ENCODE measurements around the gene JAG2.
"Not testable (repeated sequence)": the region's sequence is repeated elsewhere in the genome, so short reads cannot be mapped to it uniquely, and the experiment has no call there.

Gene JAG2

DNA sequence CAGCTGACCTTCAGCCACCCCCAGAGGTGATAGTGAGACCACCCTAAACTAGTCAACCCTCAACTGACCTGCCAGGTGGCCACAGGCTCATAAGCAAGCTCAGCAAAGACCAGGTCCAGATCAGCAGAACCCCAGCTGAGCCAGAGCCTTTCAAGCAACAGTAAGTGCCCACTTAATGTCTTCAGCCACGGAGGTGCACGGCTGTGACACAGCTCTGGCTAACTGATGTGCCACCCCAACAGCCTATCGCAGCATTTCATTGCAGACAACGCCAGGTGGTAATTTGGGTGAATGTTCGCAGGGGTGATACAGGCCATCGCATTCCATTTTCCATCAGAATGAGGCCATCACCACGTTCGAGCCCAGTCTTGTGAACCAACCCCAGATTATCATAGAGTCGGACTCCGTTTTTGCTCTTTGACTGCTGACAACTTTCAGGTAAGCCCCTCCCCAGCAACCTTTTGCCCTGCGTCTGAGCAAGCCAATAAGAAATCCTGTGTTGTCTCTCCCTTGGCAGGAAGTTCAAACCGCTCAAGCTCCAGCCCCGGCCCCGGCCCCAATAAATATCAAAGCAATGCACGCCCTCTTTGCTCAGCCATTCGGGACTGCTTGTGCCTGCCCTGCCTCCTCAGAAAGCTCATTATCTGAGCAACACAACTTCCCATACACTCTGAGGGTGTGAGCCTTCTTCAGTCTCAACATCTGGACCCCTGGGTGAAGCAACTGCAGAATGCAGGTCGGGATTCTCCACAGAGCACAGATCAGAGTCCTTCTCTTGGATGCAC lies 44.4 kb downstream of the JAG2 start:
- in situ Hi-C loops (cut with MboI; ENCODE audit: low sequenced_read_pairs), result no loop called here

DNA sequence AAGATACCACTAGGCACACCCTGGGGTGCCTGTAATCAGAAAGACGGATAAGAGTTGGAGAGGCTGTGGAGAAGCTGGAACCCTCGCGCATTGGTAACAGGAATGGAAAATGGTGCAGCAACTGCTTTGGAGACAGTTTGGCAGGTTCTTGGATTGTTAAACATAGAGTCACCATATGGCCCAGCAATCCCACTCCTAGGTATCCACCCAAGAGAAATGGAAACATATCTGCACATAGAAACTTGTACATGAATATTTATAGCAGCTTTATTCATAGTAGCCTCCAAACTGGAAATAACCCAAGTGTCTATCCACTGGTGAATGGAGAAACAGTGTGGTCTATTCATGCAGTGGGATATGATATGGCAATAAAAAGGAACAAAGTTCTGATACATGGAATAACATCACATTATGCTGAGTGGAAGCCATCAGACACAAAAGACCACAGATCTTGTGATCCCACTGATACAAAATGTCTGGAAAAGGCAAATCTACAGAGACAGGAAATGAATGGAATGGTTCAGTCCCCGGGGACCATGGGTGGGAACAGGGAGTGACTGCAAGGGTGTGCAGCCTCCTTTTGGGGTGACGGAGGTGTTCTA lies 45.4 kb downstream of the JAG2 start:
- in situ Hi-C loops (cut with MboI; ENCODE audit: low sequenced_read_pairs), result no loop called here

DNA sequence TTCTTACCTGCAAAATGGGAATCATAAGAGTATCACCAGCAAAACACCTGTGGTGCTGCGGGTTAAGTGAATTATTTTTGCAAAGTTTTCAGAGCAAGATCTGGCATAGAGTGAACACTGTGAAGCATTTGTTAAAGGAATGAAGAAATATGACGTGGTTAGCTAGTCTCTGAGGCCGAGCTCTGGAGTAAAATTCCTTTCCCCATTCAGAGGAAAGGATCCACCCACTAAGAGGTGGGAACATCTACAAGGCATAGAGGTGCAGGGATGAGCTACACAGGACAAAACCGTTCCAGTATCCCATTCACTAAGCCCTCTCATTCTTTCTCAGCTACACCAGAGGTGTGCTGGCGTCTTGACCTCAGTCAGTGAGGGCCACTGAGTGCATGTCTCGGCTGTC lies 48.5 kb downstream of the JAG2 start:
- in situ Hi-C loops (cut with MboI; ENCODE audit: low sequenced_read_pairs), result no loop called here

DNA sequence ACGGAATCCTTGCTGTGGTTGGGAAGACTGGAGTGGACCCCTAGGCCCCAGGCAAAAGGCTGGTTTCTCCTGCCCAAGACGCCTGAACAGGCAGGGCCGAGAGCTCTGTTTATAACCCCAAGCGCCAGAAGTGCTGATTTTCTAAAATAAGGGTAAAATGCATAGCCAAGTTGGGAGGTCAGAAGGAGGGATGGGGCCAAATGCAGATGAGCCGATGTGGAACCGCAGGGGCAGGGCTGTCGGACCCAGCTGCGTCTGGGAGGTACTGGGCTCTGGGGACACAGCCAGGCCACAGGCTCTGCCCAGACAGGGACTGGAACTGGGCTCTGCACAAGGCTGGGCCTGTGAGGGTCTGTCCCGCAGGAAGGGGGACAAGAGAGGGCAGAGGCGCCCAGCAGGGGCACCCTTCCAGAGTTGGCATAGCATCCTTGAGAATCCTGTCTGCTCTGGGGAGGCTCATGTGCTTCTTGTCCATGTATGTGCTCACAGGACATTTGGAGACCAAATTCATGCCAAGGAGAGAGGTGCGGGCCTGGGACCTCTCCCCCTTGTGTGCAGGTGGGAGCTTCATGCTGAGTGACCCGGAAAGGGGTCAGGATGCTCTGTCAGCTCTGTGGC lies 49.1 kb downstream of the JAG2 start:
- in situ Hi-C loops (cut with MboI; ENCODE audit: low sequenced_read_pairs), result no loop called here

DNA sequence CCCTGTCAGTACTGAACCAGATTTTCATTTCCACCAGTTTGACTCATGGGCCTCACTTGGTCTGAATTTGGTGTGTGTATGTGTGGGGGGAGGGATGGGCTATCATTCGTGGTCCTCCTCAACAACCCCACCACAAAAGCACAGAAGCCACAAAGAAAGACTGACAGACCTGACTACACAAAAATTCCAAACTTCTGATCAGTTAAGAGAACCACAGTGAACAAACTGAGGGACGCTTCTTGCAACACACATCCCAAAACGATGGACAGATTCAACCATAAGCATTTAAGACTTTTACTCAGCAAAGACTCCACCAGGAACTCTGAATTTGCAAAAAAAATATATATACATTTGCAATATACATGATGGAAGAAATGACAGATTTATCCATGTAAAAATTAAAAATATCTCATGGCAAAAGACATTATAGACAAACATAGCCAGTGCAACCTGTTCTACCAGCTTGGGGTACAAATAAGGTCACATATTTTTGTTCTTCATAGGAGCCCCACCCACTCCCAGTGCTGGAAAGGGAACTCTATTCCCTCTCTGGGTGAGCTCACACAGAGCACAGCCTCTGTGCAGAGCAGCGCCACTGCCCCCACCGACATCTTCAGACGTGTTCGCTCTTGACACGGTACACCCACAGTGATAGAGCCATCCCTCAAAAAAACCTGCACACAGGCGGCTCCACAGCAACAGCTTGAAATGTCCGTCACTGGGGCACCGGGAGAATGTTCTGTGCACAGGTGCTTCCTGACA lies 49.7 kb downstream of the JAG2 start:
- in situ Hi-C loops (cut with MboI; ENCODE audit: low sequenced_read_pairs), result no loop called here

DNA sequence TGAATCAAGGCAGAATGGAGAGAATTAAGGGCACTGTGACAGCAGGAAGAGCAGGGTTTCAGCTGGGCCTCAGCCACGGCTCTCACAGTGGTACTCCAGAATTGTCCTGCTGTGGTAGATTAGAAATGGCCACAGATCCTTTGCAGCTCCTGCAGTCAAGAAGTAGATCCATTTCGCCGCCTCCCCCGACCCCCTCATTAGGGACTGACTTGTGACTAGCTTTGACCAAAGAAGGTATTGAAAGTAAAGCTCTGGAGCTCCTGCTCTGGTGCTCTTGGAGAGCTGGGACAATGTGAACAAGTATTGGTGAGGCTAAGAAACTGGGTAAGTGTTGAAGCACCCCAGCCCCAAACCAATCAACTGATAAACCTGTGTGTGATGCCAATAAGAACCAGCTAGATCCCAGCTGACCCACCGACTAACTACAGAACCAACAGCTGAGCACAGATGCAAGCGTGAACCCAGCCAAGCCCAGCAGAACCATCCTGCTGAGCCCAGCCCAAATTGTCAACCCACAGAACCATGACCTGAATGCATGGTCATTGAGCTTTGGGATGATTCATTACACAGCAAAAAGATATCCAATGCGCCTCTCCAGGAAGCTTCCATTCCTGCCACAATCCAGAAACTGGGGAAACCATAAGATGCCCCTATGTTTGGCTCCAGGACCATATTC lies 50.7 kb downstream of the JAG2 start:
- in situ Hi-C loops (cut with MboI; ENCODE audit: low sequenced_read_pairs), result no loop called here

DNA sequence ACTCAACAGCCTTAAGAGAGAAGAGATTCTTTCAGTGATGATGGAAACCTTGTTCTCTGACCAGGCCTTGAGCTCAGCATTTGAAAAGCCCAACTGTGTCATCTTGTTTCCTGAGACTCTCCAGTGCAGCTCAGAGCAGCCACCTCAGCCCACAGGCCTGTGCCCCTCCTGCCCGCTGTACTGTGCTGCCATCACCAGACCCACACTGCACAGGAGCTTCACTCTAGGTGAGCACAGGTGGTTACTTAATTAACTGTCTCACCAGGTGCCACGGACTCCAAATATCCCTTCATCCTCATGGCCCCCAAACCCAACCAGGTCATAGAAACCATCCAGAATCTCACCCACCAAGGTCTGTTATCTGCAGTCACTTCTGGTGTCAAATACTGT lies 51.3 kb downstream of the JAG2 start:
- in situ Hi-C loops (cut with MboI; ENCODE audit: low sequenced_read_pairs), result no loop called here

DNA sequence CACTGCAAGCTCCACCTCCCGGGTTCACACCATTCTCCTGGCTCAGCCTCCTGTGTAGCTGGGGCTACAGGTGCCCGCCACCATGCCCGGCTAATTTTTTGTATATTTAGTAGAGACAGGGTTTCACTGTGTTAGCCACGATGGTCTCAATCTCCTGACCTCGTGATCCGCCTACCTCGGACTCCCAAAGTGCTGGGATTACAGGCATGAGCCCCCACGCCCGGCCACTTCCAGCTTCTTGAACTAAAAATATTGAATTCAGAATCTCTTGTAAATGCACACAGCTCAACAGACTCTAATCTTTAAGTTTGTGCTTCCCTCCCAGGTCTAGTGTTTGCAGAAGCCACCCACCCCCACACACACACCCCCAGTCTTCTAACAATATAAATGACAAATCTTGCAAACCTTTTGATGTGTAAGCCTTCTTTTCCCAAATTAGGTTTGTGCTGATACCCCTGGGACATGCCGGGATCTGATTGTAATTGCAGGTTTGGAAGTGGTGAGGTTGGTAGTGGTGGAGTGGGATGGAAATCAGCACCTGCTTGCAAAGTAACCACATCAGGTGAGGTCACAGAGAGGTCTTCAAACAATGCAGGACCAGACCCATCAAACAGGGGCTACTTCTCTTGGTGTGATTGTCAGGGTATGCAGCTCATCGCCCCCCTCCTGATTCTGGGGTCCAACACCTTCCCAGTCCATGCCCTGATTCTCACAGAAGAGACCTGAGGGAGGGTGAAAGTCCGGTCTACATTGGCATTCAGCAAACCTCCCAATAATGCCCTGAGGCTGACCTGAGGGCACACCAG lies 51.9 kb downstream of the JAG2 start:
- in situ Hi-C loops (cut with MboI; ENCODE audit: low sequenced_read_pairs), result no loop called here

DNA sequence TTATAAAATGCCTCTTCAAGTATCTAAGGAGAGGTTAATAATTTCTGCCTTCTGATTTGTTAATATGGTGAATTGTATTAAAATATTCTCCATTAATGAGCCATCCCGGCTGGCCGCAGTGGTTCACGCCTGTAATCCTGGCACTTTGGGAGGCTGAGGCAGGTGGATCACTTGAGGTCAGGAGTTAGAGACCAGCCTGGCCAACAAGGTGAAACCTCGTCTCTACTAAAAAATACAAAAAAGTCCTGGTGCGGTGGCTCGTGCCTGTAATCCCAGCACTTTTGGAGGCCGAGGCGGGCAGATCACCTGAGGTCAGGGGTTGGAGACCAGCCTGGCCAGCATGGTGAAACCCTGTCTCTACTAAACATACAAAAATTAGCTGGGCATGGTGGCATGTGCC lies 59.3 kb downstream of the JAG2 start:
- in situ Hi-C loops (cut with MboI; ENCODE audit: low sequenced_read_pairs), result not testable (repeated sequence)

DNA sequence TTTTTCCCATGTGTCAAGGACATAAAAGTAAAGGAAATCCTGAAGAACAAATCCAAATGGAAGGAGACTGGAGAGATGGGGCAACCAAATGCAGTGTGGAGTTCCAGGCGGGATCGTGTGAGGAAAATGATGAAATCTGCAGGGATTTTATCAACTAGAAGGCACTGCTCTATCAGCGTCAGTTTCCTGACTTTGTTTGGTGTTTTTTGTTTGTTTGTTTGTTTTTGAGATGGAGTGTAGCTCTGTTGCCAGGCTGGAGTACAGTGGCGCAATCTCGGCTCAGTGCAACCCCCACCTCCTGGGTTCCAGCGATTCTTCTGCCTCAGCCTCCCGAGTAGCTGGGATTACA lies 60.1 kb downstream of the JAG2 start:
- in situ Hi-C loops (cut with MboI; ENCODE audit: low sequenced_read_pairs), result no loop called here

DNA sequence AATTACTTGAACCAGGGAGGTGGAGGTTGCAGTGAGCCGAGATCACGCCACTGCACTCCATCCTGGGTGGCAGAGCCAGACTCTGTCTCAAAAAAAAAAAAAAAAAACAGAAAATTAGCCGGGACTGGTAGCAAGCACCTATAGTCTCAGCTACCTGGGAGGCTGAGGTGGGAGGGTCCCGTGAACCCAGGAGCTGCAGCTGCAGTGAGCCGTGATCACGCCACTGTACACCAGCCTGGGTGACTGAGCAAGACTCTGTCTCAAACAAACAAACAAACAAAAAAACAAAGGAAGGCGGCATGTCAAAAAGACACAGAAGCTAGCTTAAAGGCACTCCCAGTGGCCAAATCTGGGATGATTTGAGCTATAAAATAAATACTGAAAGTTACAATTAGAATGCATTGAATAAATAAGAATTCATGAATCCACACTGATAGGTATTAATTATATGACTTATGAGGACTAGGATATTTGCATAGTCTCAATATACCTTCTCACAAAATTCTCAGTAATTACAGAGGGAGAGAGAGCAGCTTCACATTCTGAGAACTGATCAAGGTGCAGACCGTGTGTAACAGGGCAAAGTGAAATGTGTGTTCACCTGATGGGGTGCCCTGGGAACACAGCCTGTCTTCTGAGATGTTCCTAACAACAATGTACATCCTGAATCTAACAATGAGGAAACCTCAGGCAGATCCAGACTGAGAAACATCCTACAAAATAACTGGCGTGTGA lies 60.6 kb downstream of the JAG2 start:
- in situ Hi-C loops (cut with MboI; ENCODE audit: low sequenced_read_pairs), result no loop called here

DNA sequence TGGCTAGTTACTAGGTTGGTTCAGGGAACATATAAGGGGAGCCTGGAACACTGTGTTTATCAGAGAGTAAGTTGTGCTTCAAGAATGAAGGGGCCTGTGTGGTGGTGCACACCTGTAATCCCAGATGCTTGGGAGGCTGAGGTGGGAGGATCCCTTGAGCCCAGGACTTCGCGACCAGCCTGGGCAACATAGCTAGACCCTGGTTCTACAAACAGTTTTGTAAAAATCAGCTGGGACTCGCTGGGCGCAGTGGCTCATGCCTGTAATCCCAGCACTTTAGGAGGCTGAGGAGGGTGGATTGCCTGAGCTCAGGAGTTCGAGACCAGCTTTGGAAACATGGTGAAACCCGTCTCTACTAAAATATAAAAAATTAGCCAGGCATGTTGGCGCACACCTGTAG lies 61.2 kb downstream of the JAG2 start:
- in situ Hi-C loops (cut with MboI; ENCODE audit: low sequenced_read_pairs), result no loop called here

DNA sequence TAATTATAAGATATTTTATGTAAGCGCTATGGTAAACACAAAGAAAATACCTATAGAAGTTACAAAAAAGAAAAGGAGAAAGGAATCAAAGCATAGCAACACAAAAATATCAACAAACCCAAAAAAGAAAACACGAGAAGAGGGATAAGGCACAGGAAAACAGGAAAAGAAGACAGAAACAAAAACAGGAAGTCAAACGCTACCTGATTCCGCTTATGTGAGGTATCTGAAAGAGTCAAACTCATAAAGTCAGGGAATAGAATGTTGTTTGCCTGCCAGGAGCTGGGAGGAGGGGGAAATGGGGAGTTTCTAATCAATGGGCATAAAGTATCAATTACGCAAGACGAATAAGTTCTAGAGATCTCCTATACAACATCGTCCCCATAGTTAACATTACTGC lies 63.4 kb downstream of the JAG2 start:
- in situ Hi-C loops (cut with MboI; ENCODE audit: low sequenced_read_pairs), result no loop called here

DNA sequence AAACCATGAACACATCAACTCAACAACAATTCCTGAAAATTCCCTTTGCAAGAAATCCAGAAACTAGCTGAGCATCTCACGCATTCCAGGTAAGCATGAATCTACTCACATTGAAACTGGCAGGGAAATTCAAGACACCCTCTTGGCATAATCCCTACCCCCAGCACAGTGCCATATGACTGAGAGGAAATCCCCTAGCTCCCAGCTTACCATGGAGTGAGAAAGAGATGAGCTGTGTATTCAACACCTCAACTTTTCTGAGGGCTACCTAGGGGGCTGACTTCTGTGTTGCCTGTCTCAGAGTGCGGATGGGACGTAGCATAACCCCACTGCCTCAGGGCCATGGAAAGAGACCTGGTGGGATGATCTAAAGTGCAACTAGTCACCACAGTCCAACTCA lies 65.7 kb downstream of the JAG2 start:
- in situ Hi-C loops (cut with MboI; ENCODE audit: low sequenced_read_pairs), result no loop called here

DNA sequence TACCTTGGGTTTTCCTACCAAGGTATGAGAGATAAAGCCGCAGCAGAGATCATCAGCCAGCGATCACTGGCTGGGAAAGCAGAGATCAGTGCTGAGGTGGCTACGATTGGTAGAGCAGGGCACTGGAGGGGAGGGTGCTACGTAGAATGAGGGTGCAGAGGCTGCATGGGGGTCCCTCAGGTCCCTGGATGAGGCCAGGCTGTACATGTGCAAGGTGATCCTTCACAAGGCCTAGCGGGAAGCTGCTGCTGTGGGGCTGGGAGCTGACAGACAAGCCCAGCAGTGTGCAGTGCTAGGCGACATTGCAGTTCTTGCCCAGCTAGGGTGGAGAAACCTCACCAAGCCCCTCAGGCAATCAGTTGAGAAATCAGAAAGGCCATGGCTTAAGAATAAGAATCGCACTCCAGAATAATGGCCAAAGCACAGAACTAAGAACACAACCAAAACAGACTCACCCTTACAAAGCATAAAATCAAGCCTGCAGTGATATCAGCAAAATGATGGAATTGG lies 66.2 kb downstream of the JAG2 start:
- in situ Hi-C loops (cut with MboI; ENCODE audit: low sequenced_read_pairs), result no loop called here

DNA sequence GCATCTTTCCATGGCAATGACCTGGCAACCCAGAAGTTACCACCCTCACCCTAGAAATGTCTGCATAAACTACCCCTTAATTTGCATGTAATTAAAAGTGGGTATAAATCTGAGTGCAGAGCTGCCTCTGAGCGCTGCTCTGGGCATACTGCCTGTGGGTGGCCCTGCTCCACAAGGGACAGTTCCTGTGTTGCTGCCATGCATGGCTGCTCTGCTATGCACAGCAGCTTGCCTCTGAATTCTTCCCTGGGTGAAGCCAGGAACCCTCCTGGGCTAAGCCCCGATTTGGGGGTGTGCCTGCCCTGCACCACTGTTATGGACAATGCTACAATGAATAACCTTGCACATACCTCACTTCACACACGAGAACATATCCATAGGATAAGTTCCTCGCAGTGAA lies 67.7 kb downstream of the JAG2 start:
- in situ Hi-C loops (cut with MboI; ENCODE audit: low sequenced_read_pairs), result no loop called here

DNA sequence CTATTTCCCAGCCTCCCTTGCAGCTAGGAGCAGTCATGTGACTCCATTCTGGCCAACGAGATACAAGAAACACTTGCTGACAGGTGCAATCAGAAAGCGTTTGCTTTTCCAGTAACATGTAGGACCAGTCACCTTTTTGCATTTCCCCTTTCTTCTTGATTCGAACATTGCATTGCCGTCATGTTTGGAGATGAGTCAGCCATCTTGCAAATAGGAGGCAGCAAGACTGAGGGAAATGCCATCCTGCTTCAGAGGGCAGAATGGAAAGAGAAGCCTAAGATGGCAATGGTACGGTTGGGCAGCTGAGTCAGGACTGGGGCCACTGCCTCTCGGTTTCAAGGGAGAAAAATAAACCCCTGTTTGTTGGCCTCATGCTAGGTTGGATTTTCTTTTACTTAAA lies 68.8 kb downstream of the JAG2 start:
- in situ Hi-C loops (cut with MboI; ENCODE audit: low sequenced_read_pairs), result loop anchor here (10.0 kb wide), 1 partner anchor 255 kb away; no protein-coding TSS in a partner anchor

DNA sequence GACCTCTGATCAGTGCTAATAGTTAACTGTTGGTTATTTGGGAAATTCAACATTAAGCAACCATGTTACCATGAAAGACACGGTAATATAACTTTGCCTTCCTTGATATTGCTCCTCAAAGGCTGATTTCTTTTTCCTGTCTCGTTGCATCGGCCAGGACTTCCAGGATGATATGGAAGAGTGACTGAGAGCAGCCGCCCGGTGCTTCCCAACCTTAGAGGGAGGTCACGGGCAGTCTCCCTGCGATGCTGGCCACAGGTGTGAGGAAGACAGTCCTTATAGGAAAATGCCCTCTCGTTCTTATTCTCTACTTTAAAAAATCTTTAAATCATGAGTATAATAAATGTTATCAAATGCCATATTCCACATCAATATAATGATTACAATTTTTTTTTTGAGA lies 70.3 kb downstream of the JAG2 start:
- in situ Hi-C loops (cut with MboI; ENCODE audit: low sequenced_read_pairs), result loop anchor here (10.0 kb wide), 1 partner anchor 256 kb away; no protein-coding TSS in a partner anchor

DNA sequence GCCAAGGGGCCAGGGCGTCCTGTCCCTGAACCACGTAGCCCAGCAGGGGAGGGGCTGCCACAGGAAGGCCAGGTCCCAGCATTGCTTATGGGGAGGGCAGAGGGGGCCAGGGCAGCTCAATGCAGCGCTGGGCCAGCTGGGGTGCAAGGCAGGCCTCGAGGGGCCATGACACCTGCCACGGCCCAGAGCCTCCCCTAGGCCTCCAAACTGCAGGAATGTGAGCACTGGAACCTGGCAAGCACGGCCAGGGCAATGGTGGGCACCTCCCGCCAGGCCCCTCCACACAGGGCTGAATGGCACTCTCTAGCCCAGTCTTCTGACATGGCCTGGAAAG lies 70.8 kb downstream of the JAG2 start:
- in situ Hi-C loops (cut with MboI; ENCODE audit: low sequenced_read_pairs), result loop anchor here (10.0 kb wide), 1 partner anchor 257 kb away; no protein-coding TSS in a partner anchor
